Measurements from ENCODE around the gene COQ10A.
A peak's percentile ranks its signal among the peaks of the same experiment; 100 is the strongest.

The COQ10A gene

DNA sequence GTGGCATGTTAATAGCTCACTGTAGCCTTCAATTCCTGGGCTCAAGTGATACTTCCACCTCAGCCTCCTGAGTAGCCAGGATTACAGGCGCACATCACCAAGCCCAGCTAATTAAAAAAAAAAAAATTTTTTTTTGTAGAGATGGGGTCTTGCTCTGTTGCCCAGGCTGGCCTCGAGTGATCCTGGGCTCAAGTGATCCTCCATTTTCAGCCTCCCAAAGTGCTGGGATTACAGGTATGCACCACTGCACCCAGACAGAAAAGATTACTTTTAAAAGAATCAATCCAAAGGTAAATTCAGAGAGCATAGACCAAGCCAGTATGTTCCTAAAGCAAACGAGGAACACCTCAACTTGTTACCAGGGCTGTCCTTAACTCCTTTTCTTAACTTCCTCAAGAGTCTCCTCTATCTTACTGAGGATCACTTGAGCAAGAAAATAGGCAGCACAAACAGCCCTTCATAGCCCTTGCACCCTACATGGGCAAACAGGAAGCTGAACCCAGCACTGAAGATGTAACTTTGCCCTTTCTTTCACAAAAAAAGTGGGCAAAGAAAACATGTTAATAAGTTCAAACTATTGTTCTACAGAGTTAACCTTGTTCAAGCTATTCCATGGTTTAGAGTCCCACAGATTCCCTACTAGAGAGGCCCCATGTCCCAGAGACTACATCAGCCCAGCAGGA, 22.1 kb downstream of the COQ10A start:
- Histone ChIP-seq H3K4me3 (ENCODE audit: low read depth, low read length) (no peak overlapping the region), H3K4me1 (no peaks in the 10 kb centered on the region), H3K36me3 (ENCODE audit: control insufficient read depth, insufficient read depth, low read length) (no peaks in the 10 kb centered on the region), H3K4me2 (ENCODE audit: low read length) (no peak overlapping the region), H3K27me3 (ENCODE audit: control insufficient read depth, insufficient read depth, low read length) (no peaks in the 10 kb centered on the region), H3K9ac (no peak overlapping the region), H3K9me3 (ENCODE audit: control insufficient read depth, low read length) (no peaks in the 10 kb centered on the region), H2AFZ (no peak overlapping the region), H3K27ac (no peak overlapping the region), H3K79me2 (peaks cover 34% of the 10 kb centered on the region)
- TF ChIP-seq CTCF (IDR thresholded peaks at IDR 0.05): no peak

GRCh38 chr12:56293795-56294194, 27.1 kb downstream of the COQ10A start:
- no peak overlapping the region for H3K27ac ChIP-seq

DNA sequence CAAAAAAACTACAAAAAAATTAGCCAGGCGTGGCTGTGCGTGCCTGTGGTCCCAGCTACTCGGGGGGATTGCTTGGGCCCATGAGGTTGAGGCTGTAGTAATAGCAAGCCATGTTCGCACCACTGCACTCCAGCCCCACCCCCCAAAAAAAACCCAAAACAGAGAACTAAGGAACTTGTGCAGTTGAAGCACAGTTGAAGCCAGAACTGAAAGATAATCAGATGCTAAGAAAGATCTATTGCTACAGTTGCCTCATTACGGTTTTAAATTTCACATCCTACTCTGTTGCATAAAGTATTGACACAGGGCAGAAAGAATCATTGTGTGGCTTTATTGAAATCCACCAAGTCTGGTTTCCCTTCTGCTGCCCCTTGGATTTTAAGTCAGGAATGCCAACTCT, 29.6 kb downstream of the COQ10A start:
- TF ChIP-seq CTCF (IDR thresholded peaks at IDR 0.05): no peak
- peaks cover 70% of the 10 kb centered on the region for H3K79me2 ChIP-seq
- H3K9ac ChIP-seq: no peak overlapping the region
- no peak overlapping the region for H2AFZ ChIP-seq
- H3K4me3 ChIP-seq (ENCODE audit: low read depth, low read length): no peak overlapping the region
- H3K27me3 ChIP-seq (ENCODE audit: control insufficient read depth, insufficient read depth, low read length): no peaks in the 10 kb centered on the region
- H3K27ac ChIP-seq: no peak overlapping the region
- H3K4me2 ChIP-seq (ENCODE audit: low read length): peak overlapping the region; percentile 34
- H3K9me3 ChIP-seq (ENCODE audit: control insufficient read depth, low read length): no peaks in the 10 kb centered on the region
- peaks cover 10% of the 10 kb centered on the region for H3K4me1 ChIP-seq
- no peaks in the 10 kb centered on the region for H3K36me3 ChIP-seq (ENCODE audit: control insufficient read depth, insufficient read depth, low read length)

More at GRCh38 chr12:56293795-56294194, 27.1 kb downstream of the COQ10A start:
- TF ChIP-seq CTCF (IDR thresholded peaks at IDR 0.05): no peak
- Histone ChIP-seq H3K4me1 (no peaks in the 10 kb centered on the region), H3K79me2 (peaks cover 75% of the 10 kb centered on the region), H3K4me3 (ENCODE audit: low read depth, low read length) (no peak overlapping the region), H3K4me2 (ENCODE audit: low read length) (no peak overlapping the region), H2AFZ (no peak overlapping the region), H3K27me3 (ENCODE audit: control insufficient read depth, insufficient read depth, low read length) (no peaks in the 10 kb centered on the region), H3K9ac (no peak overlapping the region), H3K9me3 (ENCODE audit: control insufficient read depth, low read length) (no peaks in the 10 kb centered on the region), H3K36me3 (ENCODE audit: control insufficient read depth, insufficient read depth, low read length) (no peaks in the 10 kb centered on the region)

GRCh38 chr12:56297400-56297799, 30.7 kb downstream of the COQ10A start:
- no peak overlapping the region for H2AFZ ChIP-seq
- no peaks in the 10 kb centered on the region for H3K27me3 ChIP-seq (ENCODE audit: control insufficient read depth, insufficient read depth, low read length)
- H3K79me2 ChIP-seq: peaks cover 66% of the 10 kb centered on the region
- H3K4me1 ChIP-seq: peaks cover 16% of the 10 kb centered on the region
- H3K4me3 ChIP-seq (ENCODE audit: low read depth, low read length): no peak overlapping the region
- TF ChIP-seq CTCF (IDR thresholded peaks at IDR 0.05): no peak
- no peaks in the 10 kb centered on the region for H3K9me3 ChIP-seq (ENCODE audit: control insufficient read depth, low read length)
- no peaks in the 10 kb centered on the region for H3K36me3 ChIP-seq (ENCODE audit: control insufficient read depth, insufficient read depth, low read length)
- H3K9ac ChIP-seq: no peak overlapping the region
- H3K27ac ChIP-seq: no peak overlapping the region
- no peak overlapping the region for H3K4me2 ChIP-seq (ENCODE audit: low read length)

DNA sequence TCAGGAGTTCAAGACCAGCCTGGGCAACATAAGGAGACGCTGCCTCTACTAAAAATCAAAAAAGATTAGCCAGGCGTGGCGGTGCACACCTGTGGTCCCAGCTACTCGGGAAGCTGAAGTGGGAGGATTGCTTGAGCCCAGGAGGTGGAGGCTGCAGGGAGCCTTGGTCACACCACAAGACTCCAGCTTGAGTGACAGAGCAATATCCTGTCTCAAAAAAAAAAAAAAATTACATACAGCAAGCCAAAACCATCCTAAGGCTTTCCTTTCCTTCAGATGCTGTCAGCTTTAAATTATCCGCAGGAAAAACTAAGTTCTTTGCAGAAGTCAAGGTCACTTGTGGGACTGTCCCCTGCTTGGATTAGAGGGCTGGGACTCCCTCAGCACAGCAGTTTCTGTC, 32.1 kb downstream of the COQ10A start:
- H3K4me1 ChIP-seq: peaks cover 16% of the 10 kb centered on the region

More for the DNA sequence above, 32.1 kb downstream of the COQ10A start:
- H2AFZ ChIP-seq: no peak overlapping the region
- H3K9me3 ChIP-seq (ENCODE audit: control insufficient read depth, low read length): no peaks in the 10 kb centered on the region
- no peaks in the 10 kb centered on the region for H3K36me3 ChIP-seq (ENCODE audit: control insufficient read depth, insufficient read depth, low read length)
- no peak overlapping the region for H3K27ac ChIP-seq
- peak overlapping the region; percentile 49 for H3K4me2 ChIP-seq (ENCODE audit: low read length)
- no peak overlapping the region for H3K9ac ChIP-seq
- H3K79me2 ChIP-seq: peaks cover 55% of the 10 kb centered on the region
- TF ChIP-seq CTCF (IDR thresholded peaks at IDR 0.05): no peak
- H3K4me3 ChIP-seq (ENCODE audit: low read depth, low read length): peak overlapping the region; percentile 83
- H3K27me3 ChIP-seq (ENCODE audit: control insufficient read depth, insufficient read depth, low read length): no peaks in the 10 kb centered on the region
